Measurements from ENCODE around the gene SNX30.

SNX30 gene

DNA sequence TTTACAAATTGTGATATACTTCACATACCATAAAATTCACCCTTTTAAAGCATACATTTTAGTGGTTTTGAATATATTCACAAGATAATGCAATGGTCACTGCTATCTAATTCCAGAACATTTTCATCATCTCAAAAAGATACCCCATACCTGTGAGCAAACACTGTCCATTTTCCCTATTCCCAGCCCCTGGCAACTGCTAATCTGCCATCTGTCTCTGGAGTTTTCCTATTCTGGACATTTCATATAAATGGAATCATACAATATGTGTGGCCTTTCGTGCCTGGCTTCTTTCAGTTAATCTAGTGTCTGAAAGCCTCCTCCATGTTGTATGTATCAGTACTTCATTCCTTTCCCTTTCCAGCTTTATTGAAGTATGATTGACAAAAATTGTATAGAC, 14.7 kb downstream of the SNX30 start:
- Histone ChIP-seq H3K4me1 (ENCODE audit: control insufficient read depth, insufficient read depth, low read length) (peaks cover 12% of the 10 kb centered on the region), H3K4me2 (ENCODE audit: low read length) (no peak overlapping the region), H3K36me3 (ENCODE audit: insufficient read depth, low read length) (no peaks in the 10 kb centered on the region), H3K4me3 (ENCODE audit: low read length) (no peak overlapping the region), H3K9ac (ENCODE audit: low read depth, low read length) (no peak overlapping the region), H3K27me3 (ENCODE audit: control insufficient read depth, insufficient read depth, low read length) (no peaks in the 10 kb centered on the region), H3K9me3 (replicated peaks; ENCODE audit: low read length) (no peaks in the 10 kb centered on the region)

DNA sequence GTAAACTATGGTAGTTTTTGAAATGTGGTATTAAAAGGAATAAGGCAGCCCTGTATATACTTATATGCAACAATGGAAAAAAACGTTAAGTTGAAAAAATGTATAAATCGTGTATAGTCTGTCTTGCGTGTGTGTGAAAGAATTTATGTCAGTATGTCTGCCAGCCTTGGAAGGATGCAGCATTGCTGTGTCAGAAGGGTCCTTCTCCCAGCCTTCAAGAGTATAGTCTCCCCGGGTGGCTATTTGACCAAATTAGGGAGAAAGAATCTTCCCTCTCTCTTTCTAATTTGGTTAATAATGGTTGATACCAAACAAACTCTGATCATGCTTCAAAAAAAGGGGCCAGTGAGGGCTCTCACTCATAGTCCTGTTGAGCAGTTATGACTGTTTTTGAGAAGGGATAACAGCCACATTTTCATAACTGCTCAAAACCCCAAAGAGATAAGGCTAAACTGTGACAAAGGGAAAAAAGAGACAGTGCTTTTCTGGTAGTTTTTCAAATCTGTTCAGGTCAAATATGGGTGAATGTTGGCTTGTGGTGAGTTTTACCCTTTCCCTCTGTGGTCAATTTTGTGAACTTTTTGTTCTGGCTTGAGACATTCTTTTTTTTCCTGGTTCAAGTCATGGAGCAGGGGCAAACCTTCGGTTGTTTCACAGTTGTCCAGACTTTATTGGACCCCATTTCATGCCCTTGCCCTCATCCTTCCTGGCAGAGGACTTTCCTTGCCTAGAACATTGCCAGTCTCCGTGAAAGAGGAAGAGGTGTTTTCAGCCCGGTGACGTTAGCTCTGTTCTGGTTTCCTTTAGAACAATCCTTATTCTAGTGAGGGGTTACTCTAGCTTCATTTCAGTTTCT, 21.0 kb downstream of the SNX30 start:
- Histone ChIP-seq H3K4me1 (ENCODE audit: control insufficient read depth, insufficient read depth, low read length) (peaks cover 4% of the 10 kb centered on the region), H3K4me3 (ENCODE audit: low read length) (no peak overlapping the region), H3K27me3 (ENCODE audit: control insufficient read depth, insufficient read depth, low read length) (no peaks in the 10 kb centered on the region), H3K36me3 (ENCODE audit: insufficient read depth, low read length) (no peaks in the 10 kb centered on the region), H3K9ac (ENCODE audit: low read depth, low read length) (no peak overlapping the region), H3K4me2 (ENCODE audit: low read length) (no peak overlapping the region), H3K9me3 (replicated peaks; ENCODE audit: low read length) (no peaks in the 10 kb centered on the region)

DNA sequence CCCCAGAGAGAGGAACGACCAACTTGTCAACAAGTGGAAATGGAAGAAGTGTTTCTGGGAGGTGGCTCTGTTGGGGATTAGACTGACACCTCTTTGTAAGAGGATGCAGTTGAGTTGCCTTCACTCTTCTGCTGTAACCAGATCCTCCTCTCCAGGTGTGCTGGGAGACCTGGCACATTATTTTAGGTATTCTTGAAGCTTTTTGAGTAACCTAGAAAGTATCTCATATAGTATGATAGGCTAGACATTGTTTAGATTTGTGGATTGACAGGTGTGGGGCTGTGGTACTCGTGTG, 21.6 kb downstream of the SNX30 start:
- no peak overlapping the region for H3K4me3 ChIP-seq (ENCODE audit: low read length)
- H3K36me3 ChIP-seq (ENCODE audit: insufficient read depth, low read length) = no peaks in the 10 kb centered on the region

DNA sequence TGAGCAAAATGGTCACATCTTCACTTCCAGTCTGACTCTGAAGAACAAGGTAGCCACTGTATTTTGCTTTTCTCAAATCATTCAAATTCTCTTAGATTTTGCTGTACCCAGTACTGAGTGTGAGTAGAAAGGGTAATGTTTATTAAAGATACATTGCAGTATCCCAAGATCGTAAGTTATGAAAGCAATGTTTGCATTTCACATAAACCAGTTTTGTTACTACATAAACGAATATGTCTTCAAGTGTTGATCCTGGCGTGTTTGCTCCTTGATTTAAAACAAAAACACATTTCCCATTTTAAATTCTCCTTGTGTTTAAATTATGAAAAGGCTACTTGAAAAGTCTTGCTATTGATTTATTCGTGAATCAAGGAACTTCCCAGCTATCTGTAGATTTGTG, 22.0 kb downstream of the SNX30 start:
- Histone ChIP-seq H3K4me2 (ENCODE audit: low read length) (no peak overlapping the region), H3K9me3 (replicated peaks; ENCODE audit: low read length) (no peaks in the 10 kb centered on the region), H3K4me1 (ENCODE audit: control insufficient read depth, insufficient read depth, low read length) (peaks cover 4% of the 10 kb centered on the region), H3K4me3 (ENCODE audit: low read length) (no peak overlapping the region), H3K9ac (ENCODE audit: low read depth, low read length) (no peak overlapping the region), H3K36me3 (ENCODE audit: insufficient read depth, low read length) (no peaks in the 10 kb centered on the region), H3K27me3 (ENCODE audit: control insufficient read depth, insufficient read depth, low read length) (no peaks in the 10 kb centered on the region)

More for the DNA sequence above, 21.6 kb downstream of the SNX30 start:
- no peaks in the 10 kb centered on the region for H3K9me3 ChIP-seq (replicated peaks; ENCODE audit: low read length)
- no peak overlapping the region for H3K9ac ChIP-seq (ENCODE audit: low read depth, low read length)
- H3K4me2 ChIP-seq (ENCODE audit: low read length) = no peak overlapping the region
- H3K27me3 ChIP-seq (ENCODE audit: control insufficient read depth, insufficient read depth, low read length) = no peaks in the 10 kb centered on the region
- H3K4me1 ChIP-seq (ENCODE audit: control insufficient read depth, insufficient read depth, low read length) = peaks cover 4% of the 10 kb centered on the region

DNA sequence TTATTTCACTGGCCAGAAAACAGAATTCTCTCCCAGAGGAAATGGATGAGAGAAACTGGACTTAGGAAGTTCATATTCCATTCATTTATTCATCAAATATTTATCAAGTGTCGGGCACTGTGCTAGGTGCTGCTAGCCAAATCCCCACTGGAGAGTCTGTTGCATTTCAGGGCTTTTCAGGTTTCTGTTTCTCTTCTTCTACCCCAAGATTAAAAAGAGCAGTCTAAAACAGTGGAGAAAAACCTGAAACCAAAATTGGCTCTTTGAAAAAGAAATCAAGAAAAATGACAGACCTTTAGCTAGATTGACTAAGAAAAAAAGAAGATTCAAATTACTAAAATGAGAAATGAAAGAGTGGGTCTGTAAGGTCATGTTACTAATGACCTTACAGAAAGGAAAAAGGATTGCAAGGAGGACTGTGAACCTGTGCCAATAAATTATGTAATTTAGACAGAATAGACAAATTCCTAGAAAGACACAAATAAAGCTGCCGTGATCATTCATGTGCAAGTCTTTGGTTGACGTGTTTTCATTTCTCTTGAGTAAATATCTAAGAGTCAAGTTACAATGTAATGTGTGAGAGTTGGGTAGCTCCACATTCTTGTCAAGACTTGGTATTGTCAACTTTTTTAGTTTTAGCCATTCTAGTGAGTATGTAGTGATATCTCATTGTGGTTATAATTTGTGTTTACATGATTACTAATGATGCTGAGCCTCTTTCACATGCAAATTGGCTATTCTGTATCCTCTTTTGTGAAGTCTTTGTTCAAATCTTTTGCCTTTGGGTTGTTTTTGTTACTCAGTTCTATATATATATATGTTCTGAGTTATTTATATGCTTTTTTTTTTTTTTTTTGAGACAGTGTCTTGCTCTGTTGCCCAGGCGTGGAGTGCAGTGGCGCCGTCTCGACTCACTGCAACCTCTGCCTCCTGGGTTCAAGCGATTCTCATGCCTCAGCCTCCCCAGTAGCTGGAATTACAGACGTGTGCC, 23.7 kb downstream of the SNX30 start:
- H3K4me1 ChIP-seq (ENCODE audit: control insufficient read depth, insufficient read depth, low read length) = peaks cover 4% of the 10 kb centered on the region
- no peaks in the 10 kb centered on the region for H3K27me3 ChIP-seq (ENCODE audit: control insufficient read depth, insufficient read depth, low read length)
- H3K36me3 ChIP-seq (ENCODE audit: insufficient read depth, low read length) = no peaks in the 10 kb centered on the region
- H3K4me3 ChIP-seq (ENCODE audit: low read length) = no peak overlapping the region
- H3K9me3 ChIP-seq (replicated peaks; ENCODE audit: low read length) = no peaks in the 10 kb centered on the region
- H3K4me2 ChIP-seq (ENCODE audit: low read length) = no peak overlapping the region
- H3K9ac ChIP-seq (ENCODE audit: low read depth, low read length) = no peak overlapping the region

DNA sequence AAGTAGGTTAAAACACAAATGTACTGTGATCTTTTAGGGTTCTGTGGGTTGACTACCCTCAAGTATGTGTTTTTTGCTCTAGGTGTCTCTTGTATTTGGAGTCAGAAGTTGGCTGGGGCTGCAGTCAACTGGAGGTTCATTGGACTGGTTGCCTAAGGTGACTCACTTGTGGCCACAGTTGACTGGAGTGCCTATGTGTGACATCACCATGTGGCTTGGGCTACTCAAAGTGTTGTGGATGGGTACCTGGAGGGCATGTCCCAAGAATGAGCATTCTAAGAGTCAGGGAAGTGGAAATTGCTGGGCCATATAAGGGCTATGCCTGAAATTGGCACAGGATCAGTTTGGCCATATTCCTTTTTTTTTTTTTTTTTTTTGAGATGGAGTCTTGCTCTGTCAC, 27.4 kb downstream of the SNX30 start:
- H3K9me3 ChIP-seq (replicated peaks; ENCODE audit: low read length) = no peaks in the 10 kb centered on the region
- H3K36me3 ChIP-seq (ENCODE audit: insufficient read depth, low read length) = no peaks in the 10 kb centered on the region

DNA sequence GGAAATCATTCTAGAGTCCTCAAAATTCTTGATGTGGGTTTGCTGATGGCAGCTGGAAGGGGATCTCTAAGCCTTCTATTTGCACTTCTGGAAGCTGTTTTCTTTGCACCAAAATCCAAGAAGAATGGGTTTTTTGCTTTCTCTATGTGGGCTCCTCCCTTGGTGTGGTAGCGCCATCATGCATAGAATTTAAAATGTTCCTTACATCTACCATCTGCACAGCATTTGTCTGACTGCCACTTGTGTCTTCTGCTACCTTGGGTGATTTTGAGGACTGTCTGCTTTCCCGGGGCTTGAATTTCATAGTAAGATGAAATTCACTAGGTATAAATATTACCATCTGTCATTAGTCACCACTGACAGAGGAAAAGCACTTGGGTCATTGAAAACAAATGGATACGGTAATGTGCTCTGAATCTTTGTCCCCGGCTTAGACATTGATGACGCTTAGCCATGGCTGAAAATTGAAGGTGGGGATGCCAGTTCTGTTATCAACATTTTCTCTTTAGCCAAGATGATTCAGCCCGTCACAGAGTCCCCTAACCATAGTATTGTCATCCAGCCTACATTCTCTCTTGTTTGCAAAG, 30.0 kb downstream of the SNX30 start:
- Histone ChIP-seq H3K4me2 (ENCODE audit: low read length) (no peak overlapping the region), H3K4me3 (ENCODE audit: low read length) (no peak overlapping the region), H3K4me1 (ENCODE audit: control insufficient read depth, insufficient read depth, low read length) (no peaks in the 10 kb centered on the region)

More for the DNA sequence above, 27.4 kb downstream of the SNX30 start:
- H3K4me1 ChIP-seq (ENCODE audit: control insufficient read depth, insufficient read depth, low read length) = peaks cover 4% of the 10 kb centered on the region
- no peak overlapping the region for H3K4me2 ChIP-seq (ENCODE audit: low read length)
- no peak overlapping the region for H3K9ac ChIP-seq (ENCODE audit: low read depth, low read length)
- no peaks in the 10 kb centered on the region for H3K27me3 ChIP-seq (ENCODE audit: control insufficient read depth, insufficient read depth, low read length)
- no peak overlapping the region for H3K4me3 ChIP-seq (ENCODE audit: low read length)

DNA sequence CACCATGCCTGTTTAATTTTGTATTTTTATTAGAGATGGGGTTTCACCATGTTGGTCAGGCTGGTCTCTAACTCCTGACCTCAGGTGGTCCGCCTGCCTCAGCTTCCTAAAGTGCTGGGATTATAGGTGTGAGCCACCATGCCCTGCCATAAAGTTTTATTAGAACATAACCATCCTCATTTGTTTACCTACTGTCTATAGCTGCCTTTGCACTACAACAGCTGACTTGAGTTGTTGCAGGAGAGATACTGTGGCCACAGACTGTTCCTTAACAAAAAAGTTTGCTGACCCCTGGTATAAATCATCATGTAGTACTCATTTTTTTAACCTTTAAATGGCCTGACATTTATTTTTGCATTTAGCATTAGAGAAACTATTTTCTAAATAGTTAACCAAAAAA, 31.7 kb downstream of the SNX30 start:
- Histone ChIP-seq H3K9me3 (replicated peaks; ENCODE audit: low read length) (no peaks in the 10 kb centered on the region), H3K4me2 (ENCODE audit: low read length) (no peak overlapping the region), H3K36me3 (ENCODE audit: insufficient read depth, low read length) (no peaks in the 10 kb centered on the region), H3K27me3 (ENCODE audit: control insufficient read depth, insufficient read depth, low read length) (no peaks in the 10 kb centered on the region), H3K4me1 (ENCODE audit: control insufficient read depth, insufficient read depth, low read length) (no peaks in the 10 kb centered on the region), H3K4me3 (ENCODE audit: low read length) (no peak overlapping the region), H3K9ac (ENCODE audit: low read depth, low read length) (no peak overlapping the region)

More for the DNA sequence above, 30.0 kb downstream of the SNX30 start:
- H3K9ac ChIP-seq (ENCODE audit: low read depth, low read length) = no peak overlapping the region
- H3K9me3 ChIP-seq (replicated peaks; ENCODE audit: low read length) = no peaks in the 10 kb centered on the region
- H3K27me3 ChIP-seq (ENCODE audit: control insufficient read depth, insufficient read depth, low read length) = no peaks in the 10 kb centered on the region
- H3K36me3 ChIP-seq (ENCODE audit: insufficient read depth, low read length) = no peaks in the 10 kb centered on the region

DNA sequence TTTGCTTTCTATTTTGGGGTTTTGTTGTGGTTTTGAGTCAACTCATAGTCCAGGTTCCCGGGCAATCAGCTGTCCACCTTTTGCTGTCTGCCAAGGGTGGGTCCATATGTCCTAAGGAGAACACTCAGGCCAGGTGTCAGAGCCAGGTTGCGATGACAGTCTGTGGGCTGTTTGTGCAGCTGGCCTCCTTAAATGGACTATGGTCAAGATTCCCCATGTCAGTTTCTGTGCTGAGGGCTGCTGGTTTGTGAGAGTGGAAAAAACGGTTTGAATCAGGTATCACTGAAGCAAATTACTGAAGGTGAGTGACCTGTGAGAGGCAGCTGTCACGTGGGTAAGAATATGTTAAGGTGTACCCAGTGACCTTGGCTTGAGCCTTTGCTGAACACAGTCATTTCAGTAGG, 33.0 kb downstream of the SNX30 start:
- Histone ChIP-seq H3K4me2 (ENCODE audit: low read length) (no peak overlapping the region), H3K36me3 (ENCODE audit: insufficient read depth, low read length) (no peaks in the 10 kb centered on the region), H3K27me3 (ENCODE audit: control insufficient read depth, insufficient read depth, low read length) (no peaks in the 10 kb centered on the region), H3K9me3 (replicated peaks; ENCODE audit: low read length) (no peaks in the 10 kb centered on the region), H3K9ac (ENCODE audit: low read depth, low read length) (no peak overlapping the region), H3K4me1 (ENCODE audit: control insufficient read depth, insufficient read depth, low read length) (no peaks in the 10 kb centered on the region), H3K4me3 (ENCODE audit: low read length) (no peak overlapping the region)

DNA sequence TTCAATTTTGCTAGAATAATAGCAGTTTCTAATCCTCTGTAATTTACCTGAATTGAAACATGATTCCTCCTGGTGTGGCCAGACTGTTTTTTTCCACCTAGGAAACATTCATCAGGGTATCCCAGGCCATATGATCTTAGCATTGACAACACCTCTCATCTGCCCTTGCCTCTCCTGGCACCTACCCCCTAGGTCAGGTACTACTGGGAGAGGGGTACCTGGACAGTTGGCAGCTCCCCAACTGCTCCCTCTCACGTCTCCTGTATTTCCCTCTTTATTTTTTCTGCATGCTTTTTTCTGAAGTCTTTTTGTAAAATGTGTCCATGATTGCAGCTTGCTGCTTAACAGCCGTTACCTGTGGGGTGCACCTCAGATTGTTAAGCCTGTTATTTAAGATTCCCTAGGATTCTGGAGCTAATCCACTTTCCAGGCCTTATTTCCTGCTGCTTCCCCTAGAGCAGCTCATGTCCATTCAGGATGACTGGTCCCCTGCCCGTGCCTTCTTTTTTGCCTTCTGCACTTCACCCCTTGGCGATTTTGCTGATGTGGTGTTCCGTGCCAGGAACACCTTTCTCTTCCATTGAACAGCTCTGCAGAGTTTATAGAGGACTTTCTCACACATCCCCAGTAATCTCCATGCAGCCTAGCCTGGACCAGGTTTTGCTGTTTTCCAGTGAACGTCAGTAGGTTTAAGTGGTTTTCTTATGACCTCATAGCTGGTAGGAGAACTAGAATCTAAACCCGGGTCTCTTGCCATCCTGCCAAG, 33.6 kb downstream of the SNX30 start:
- Histone ChIP-seq H3K4me1 (ENCODE audit: control insufficient read depth, insufficient read depth, low read length) (no peaks in the 10 kb centered on the region), H3K36me3 (ENCODE audit: insufficient read depth, low read length) (no peaks in the 10 kb centered on the region), H3K9me3 (replicated peaks; ENCODE audit: low read length) (no peaks in the 10 kb centered on the region), H3K4me2 (ENCODE audit: low read length) (no peak overlapping the region), H3K9ac (ENCODE audit: low read depth, low read length) (no peak overlapping the region), H3K27me3 (ENCODE audit: control insufficient read depth, insufficient read depth, low read length) (no peaks in the 10 kb centered on the region), H3K4me3 (ENCODE audit: low read length) (no peak overlapping the region)

DNA sequence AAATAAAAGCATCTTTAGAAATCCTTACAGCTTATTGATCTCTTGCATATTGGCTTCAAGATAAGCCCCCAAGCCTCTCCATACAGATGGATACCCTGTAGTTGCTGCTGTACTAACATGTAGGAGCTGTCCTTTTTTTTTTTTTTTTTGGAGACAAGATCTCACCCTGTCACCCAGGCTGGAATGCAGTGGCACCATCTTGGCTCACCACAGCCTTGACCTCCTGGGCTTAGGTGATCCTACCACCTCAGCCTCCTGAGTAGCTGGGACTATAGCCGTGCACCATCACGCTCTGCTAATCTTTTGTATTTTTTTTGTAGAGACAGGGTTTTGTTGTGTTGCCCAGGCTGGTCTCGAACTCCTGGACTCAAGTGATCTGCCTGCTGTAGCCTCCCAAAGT, 35.4 kb downstream of the SNX30 start:
- Histone ChIP-seq H3K36me3 (ENCODE audit: insufficient read depth, low read length) (no peaks in the 10 kb centered on the region), H3K4me1 (ENCODE audit: control insufficient read depth, insufficient read depth, low read length) (no peaks in the 10 kb centered on the region), H3K4me3 (ENCODE audit: low read length) (no peak overlapping the region), H3K27me3 (ENCODE audit: control insufficient read depth, insufficient read depth, low read length) (no peaks in the 10 kb centered on the region), H3K9me3 (replicated peaks; ENCODE audit: low read length) (no peaks in the 10 kb centered on the region), H3K9ac (ENCODE audit: low read depth, low read length) (no peak overlapping the region), H3K4me2 (ENCODE audit: low read length) (no peak overlapping the region)
